ENCODE data around the gene TINAGL1.

Gene TINAGL1

GRCh38 chr1:31545927-31546540 is 30.3 kb upstream of the TINAGL1 start:
- H2AFZ ChIP-seq (ENCODE audit: low read length), result no peak overlapping the region
- H3K9me3 ChIP-seq (replicated peaks; ENCODE audit: insufficient read depth, low read length), result no peaks in the 10 kb centered on the region
- H3F3A ChIP-seq (ENCODE audit: insufficient read depth, low read length), result no peaks in the 10 kb centered on the region
- H3K36me3 ChIP-seq (replicated peaks; ENCODE audit: insufficient read depth, low read length), result no peaks in the 10 kb centered on the region
- H3K9me2 ChIP-seq (replicated peaks; ENCODE audit: insufficient read depth, low read length), result no peaks in the 10 kb centered on the region
- no peak overlapping the region for H3K9ac ChIP-seq (ENCODE audit: low read length)
- H3K4me2 ChIP-seq (ENCODE audit: low read depth, low read length), result no peak overlapping the region
- TF ChIP-seq CTCF (IDR thresholded peaks at IDR 0.05; ENCODE audit: low read length), result no peak
- TF ChIP-seq EZH2 (optimal IDR thresholded peaks at IDR 0.05; ENCODE audit: low read depth, low read length), result no peak
- TF ChIP-seq EZH2phosphoT487 (IDR thresholded peaks at IDR 0.05; ENCODE audit: low read length), result no peak
- DNase-seq, result no peak
- no peaks in the 10 kb centered on the region for H4K20me1 ChIP-seq (ENCODE audit: insufficient read depth, low read length)
- H3K27me3 ChIP-seq (replicated peaks; ENCODE audit: insufficient read depth, low read length), result peaks cover 12% of the 10 kb centered on the region; the same call in 1 of the 2 replicates
- peaks cover 7% of the 10 kb centered on the region for H3K4me1 ChIP-seq (ENCODE audit: low read length)
- no peaks in the 10 kb centered on the region for H3K79me2 ChIP-seq (ENCODE audit: low read length)
- no peak overlapping the region for H3K27ac ChIP-seq (ENCODE audit: low read length)
- H3K4me3 ChIP-seq (ENCODE audit: low read length), result no peak overlapping the region

GRCh38 chr1:31548534-31548906 is 27.8 kb upstream of the TINAGL1 start:
- Histone ChIP-seq H3F3A (ENCODE audit: insufficient read depth, low read length) (no peaks in the 10 kb centered on the region), H2AFZ (ENCODE audit: low read length) (no peak overlapping the region), H3K79me2 (ENCODE audit: low read length) (no peaks in the 10 kb centered on the region), H3K9me2 (replicated peaks; ENCODE audit: insufficient read depth, low read length) (no peaks in the 10 kb centered on the region), H3K27ac (ENCODE audit: low read length) (no peak overlapping the region), H3K9ac (ENCODE audit: low read length) (no peak overlapping the region), H3K4me3 (ENCODE audit: low read length) (no peak overlapping the region), H3K9me3 (replicated peaks; ENCODE audit: insufficient read depth, low read length) (no peaks in the 10 kb centered on the region), H4K20me1 (ENCODE audit: insufficient read depth, low read length) (no peaks in the 10 kb centered on the region), H3K4me2 (ENCODE audit: low read depth, low read length) (peak overlapping the region; percentile 69; the same call in 1 of the 2 replicates), H3K4me1 (ENCODE audit: low read length) (peaks cover 7% of the 10 kb centered on the region), H3K27me3 (replicated peaks; ENCODE audit: insufficient read depth, low read length) (peaks cover 12% of the 10 kb centered on the region; the same call in 1 of the 2 replicates), H3K36me3 (replicated peaks; ENCODE audit: insufficient read depth, low read length) (no peaks in the 10 kb centered on the region)
- no peak for TF ChIP-seq CTCF (IDR thresholded peaks at IDR 0.05; ENCODE audit: low read length)
- TF ChIP-seq EZH2phosphoT487 (IDR thresholded peaks at IDR 0.05; ENCODE audit: low read length), result no peak
- TF ChIP-seq EZH2 (optimal IDR thresholded peaks at IDR 0.05; ENCODE audit: low read depth, low read length), result no peak
- no peak for DNase-seq

GRCh38 chr1:31548907-31549808 is 27.2 kb upstream of the TINAGL1 start:
- Histone ChIP-seq H2AFZ (ENCODE audit: low read length) (peak overlapping the region; percentile 82), H3K4me2 (ENCODE audit: low read depth, low read length) (peak overlapping the region; percentile 69), H3K27me3 (replicated peaks; ENCODE audit: insufficient read depth, low read length) (peaks cover 12% of the 10 kb centered on the region; the same call in 1 of the 2 replicates), H3K4me3 (ENCODE audit: low read length) (peak overlapping the region; percentile 56), H3F3A (ENCODE audit: insufficient read depth, low read length) (no peaks in the 10 kb centered on the region), H4K20me1 (ENCODE audit: insufficient read depth, low read length) (no peaks in the 10 kb centered on the region), H3K9me2 (replicated peaks; ENCODE audit: insufficient read depth, low read length) (no peaks in the 10 kb centered on the region), H3K4me1 (ENCODE audit: low read length) (peaks cover 7% of the 10 kb centered on the region), H3K9me3 (replicated peaks; ENCODE audit: insufficient read depth, low read length) (no peaks in the 10 kb centered on the region), H3K9ac (ENCODE audit: low read length) (peak overlapping the region; percentile 20; the same call in 1 of the 2 replicates), H3K79me2 (ENCODE audit: low read length) (no peaks in the 10 kb centered on the region), H3K27ac (ENCODE audit: low read length) (no peak overlapping the region), H3K36me3 (replicated peaks; ENCODE audit: insufficient read depth, low read length) (no peaks in the 10 kb centered on the region)
- peak; percentile 88 for DNase-seq
- TF ChIP-seq EZH2phosphoT487 (IDR thresholded peaks at IDR 0.05; ENCODE audit: low read length) (no peak), EZH2 (optimal IDR thresholded peaks at IDR 0.05; ENCODE audit: low read depth, low read length) (no peak), CTCF (IDR thresholded peaks at IDR 0.05; ENCODE audit: low read length) (peak; percentile 93)
